ENCODE data around the gene DVL1. TPM values are rescaled to one million over a fixed set of nuclear protein-coding genes. Genes with fewer than 3 reads are reported as not detected.

Gene DVL1
- total RNA-seq, 5 donors from 2014 or later (not counting 1 experiment from before 2014, with no cell fraction given) = 43.6 to 70.4 (median 64.9) TPM

DNA sequence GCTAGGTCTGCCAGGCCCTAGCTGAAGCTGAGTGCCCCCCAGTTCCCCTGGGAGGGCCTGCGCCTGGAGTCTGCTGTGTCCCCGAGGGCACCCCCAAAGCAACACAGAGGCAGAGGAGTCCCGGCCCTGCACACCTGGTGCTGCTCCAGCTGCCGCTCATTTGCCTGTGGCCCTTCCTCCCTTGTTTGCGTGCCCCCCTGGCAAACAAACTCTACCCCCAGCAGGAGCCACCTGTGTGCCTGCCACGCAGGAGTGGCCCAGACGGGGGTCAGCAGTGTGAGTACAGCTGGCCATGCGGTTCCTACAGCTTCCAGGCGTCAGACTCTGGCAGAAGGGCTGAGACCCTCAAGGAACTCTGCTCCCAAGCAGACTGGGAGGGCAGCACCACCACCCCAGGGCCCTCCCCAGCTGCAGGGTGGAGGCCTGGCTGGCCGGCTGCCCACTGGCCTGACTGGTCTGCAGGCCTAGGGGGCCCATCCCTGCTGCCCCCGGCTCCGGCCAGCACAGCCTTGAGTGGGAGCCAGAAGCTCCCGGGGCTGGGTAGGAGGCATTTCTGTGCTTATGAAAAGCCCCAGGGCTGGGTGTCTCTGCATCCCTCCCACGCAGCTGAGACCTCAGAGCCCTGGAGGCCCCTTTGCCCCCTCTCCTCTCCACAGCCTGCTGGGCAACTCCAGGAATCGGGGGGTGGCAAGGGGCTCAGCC lies 18.7 kb downstream of the DVL1 start:
- Histone ChIP-seq H3K27ac (ENCODE audit: low read length) (no peak overlapping the region), H3K36me3 (ENCODE audit: control insufficient read depth in 2 of 2, extremely low read depth in 1 of 2, insufficient read depth in 1 of 2, low read length in 1 of 2) (peaks cover 14 to 22% of the 10 kb centered on the region in 2 donors), H3K4me3 (ENCODE audit: control insufficient read depth in 1 of 2, extremely low read depth in 1 of 2, low read length in 1 of 2) (no peak overlapping the region), H3K9me3 (no peaks in the 10 kb centered on the region), H3K27me3 (replicated peaks in 1 of 2; ENCODE audit: control insufficient read depth in 2 of 2, extremely low read depth in 1 of 2, insufficient read depth in 2 of 2, low read length in 1 of 2) (no peaks in the 10 kb centered on the region), H3K4me1 (ENCODE audit: control insufficient read depth in 1 of 2, extremely low read depth in 1 of 2, insufficient read depth in 2 of 2, low read length in 2 of 2) (peaks cover 6 to 17% of the 10 kb centered on the region in 2 experiments)
- Mint-ChIP-seq H3K27ac (no peak overlapping the region), H3K27me3 (no peaks in the 10 kb centered on the region), H3K4me3 (no peak overlapping the region), H3K9me3 (no peaks in the 10 kb centered on the region), H3K36me3 (no peaks in the 10 kb centered on the region), H3K4me1 (peaks cover 13 to 17% (median 15%) of the 10 kb centered on the region in 3 donors)
- DNase-seq = no peak
- ATAC-seq (replicated peaks in 1 of 4) = no peak
- POLR2A ChIA-PET = no interaction called here
- CTCF ChIA-PET = no interaction called here
- 86% methylated on average over 12 of the region's 15 CpGs for WGBS (ENCODE audit: insufficient coverage)

DNA sequence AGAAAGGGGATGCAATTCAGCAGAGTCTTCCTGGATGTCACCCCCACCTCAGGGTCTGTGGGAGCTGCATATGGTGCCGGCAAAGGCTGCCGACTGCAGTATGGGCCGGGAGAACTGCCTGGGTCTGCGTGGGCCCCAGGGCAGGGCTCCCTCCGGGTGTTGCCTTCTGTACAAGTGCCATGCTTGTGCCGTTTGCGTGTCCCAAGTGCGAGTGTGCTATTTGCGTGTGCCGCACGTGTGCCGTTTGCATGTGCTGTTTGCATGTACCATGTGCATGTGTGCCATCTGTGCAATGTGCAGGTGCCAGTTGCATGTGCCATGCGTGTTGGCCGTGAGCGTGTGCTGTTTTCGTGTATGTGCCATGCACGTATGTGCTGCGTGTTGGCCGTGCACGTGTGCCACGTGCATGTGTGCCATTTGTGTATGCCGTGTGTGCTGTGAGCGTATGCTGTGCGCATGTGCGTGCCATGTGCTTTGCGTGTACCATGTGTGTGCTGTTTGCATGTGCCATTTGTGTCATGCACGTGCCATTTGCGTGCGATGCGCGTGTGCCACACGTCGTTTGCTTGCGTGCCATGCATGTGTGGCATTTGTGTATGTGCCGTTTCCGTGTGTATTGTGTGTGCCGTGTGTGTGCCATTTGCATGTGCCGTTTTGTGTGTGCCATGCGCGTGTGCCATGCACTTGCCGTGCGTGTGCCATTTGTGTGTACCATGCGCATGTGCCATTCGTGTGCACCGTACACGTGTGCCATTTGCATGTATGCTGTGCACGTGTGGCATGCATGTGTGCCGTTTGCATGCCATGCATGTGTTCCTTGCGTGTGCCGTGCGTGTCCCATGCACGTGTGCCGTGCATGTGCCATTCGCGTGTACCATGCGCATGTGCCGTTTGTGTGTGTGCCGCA lies 19.7 kb downstream of the DVL1 start:
- no peaks in the 10 kb centered on the region for H3K9me3 ChIP-seq
- no peaks in the 10 kb centered on the region for H3K27me3 ChIP-seq (replicated peaks in 1 of 2; ENCODE audit: control insufficient read depth in 2 of 2, extremely low read depth in 1 of 2, insufficient read depth in 2 of 2, low read length in 1 of 2)
- no peak overlapping the region for H3K4me3 ChIP-seq (ENCODE audit: control insufficient read depth in 1 of 2, extremely low read depth in 1 of 2, low read length in 1 of 2)
- Mint-ChIP-seq H3K27me3 (no peaks in the 10 kb centered on the region), H3K9me3 (no peaks in the 10 kb centered on the region), H3K27ac (no peak overlapping the region), H3K36me3 (no peaks in the 10 kb centered on the region), H3K4me3 (no peak overlapping the region), H3K4me1 (peaks cover 13 to 21% (median 17%) of the 10 kb centered on the region in 3 donors)
- ChIA-PET CTCF (no interaction called here), POLR2A (no interaction called here)
- WGBS (ENCODE audit: insufficient coverage) = 97% methylated on average over 57 of the region's 58 CpGs
- peaks cover 14 to 22% of the 10 kb centered on the region in 2 donors for H3K36me3 ChIP-seq (ENCODE audit: control insufficient read depth in 2 of 2, extremely low read depth in 1 of 2, insufficient read depth in 1 of 2, low read length in 1 of 2)
- H3K4me1 ChIP-seq (ENCODE audit: control insufficient read depth in 1 of 2, extremely low read depth in 1 of 2, insufficient read depth in 2 of 2, low read length in 2 of 2) = peaks cover 7 to 24% of the 10 kb centered on the region in 2 experiments
- no peak overlapping the region for H3K27ac ChIP-seq (ENCODE audit: low read length)
- ATAC-seq (replicated peaks in 1 of 4) = no peak
- no peak for DNase-seq

DNA sequence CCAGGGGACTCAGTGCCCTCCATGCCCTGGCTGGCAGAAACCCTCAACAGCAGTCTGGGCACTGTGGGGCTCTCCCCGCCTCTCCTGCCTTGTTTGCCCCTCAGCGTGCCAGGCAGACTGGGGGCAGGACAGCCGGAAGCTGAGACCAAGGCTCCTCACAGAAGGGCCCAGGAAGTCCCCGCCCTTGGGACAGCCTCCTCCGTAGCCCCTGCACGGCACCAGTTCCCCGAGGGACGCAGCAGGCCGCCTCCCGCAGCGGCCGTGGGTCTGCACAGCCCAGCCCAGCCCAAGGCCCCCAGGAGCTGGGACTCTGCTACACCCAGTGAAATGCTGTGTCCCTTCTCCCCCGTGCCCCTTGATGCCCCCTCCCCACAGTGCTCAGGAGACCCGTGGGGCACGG lies 21.0 kb downstream of the DVL1 start:
- POLR2A ChIA-PET = no interaction called here
- peaks cover 11 to 28% of the 10 kb centered on the region in 2 experiments for H3K4me1 ChIP-seq (ENCODE audit: control insufficient read depth in 1 of 2, extremely low read depth in 1 of 2, insufficient read depth in 2 of 2, low read length in 2 of 2)
- no peaks in the 10 kb centered on the region for H3K9me3 ChIP-seq
- CTCF ChIA-PET = no interaction called here
- Mint-ChIP-seq H3K4me3 (no peak overlapping the region), H3K4me1 (peaks cover 19 to 27% (median 21%) of the 10 kb centered on the region in 3 donors), H3K27me3 (no peaks in the 10 kb centered on the region), H3K36me3 (no peaks in the 10 kb centered on the region), H3K9me3 (no peaks in the 10 kb centered on the region), H3K27ac (no peak overlapping the region)
- H3K27ac ChIP-seq (ENCODE audit: low read length) = no peak overlapping the region
- DNase-seq (no peak), ATAC-seq (replicated peaks in 1 of 4) (no peak)
- no peak overlapping the region for H3K4me3 ChIP-seq (ENCODE audit: control insufficient read depth in 1 of 2, extremely low read depth in 1 of 2, low read length in 1 of 2)
- H3K27me3 ChIP-seq (replicated peaks in 1 of 2; ENCODE audit: control insufficient read depth in 2 of 2, extremely low read depth in 1 of 2, insufficient read depth in 2 of 2, low read length in 1 of 2) = no peaks in the 10 kb centered on the region
- H3K36me3 ChIP-seq (ENCODE audit: control insufficient read depth in 2 of 2, extremely low read depth in 1 of 2, insufficient read depth in 1 of 2, low read length in 1 of 2) = peaks cover 14 to 22% of the 10 kb centered on the region in 2 donors
- 95% methylated on average over 14 of the region's 15 CpGs for WGBS (ENCODE audit: insufficient coverage)

DNA sequence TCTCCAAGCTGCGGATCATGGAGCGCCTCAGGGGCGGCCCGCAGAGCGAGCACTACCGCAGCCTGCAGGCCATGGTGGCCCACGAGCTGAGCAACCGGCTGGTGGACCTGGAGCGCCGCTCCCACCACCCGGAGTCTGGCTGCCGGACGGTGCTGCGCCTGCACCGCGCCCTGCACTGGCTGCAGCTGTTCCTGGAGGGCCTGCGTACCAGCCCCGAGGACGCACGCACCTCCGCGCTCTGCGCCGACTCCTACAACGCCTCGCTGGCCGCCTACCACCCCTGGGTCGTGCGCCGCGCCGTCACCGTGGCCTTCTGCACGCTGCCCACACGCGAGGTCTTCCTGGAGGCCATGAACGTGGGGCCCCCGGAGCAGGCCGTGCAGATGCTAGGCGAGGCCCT lies 21.9 kb downstream of the DVL1 start:
- H3K4me3 Mint-ChIP-seq = peak overlapping the region in 2 of 3 donors; percentile 13 to 45
- 91% methylated on average over 40 of the region's 40 CpGs for WGBS (ENCODE audit: insufficient coverage)
- no peak overlapping the region for H3K27ac Mint-ChIP-seq

DNA sequence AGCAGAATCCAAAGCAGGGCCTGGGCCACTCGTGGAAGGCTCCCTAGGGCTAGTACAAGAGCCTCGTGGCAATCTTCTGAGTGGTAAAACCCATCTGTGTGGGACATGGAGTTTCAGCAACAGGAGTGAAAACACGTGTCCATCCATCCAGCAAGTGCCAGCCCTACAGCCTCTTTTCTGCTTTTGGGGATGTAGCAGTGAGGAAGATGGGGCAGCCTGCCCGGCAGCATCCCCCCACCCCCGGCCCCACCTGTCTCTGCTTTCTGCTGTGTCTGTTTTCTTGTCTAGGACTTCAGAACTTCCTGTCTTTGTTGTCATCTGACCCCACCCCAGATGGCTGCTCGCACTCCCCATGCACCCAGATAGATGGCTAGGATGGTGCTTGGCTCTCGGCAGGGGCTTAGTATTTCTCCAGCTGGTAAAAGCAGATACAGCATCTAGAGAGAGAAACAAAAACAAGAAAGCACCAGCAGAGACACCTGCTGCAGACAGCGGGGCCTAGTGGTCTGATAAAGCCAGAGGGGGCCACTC lies 23.1 kb downstream of the DVL1 start:
- no peaks in the 10 kb centered on the region for H3K9me3 Mint-ChIP-seq
- H3K4me1 Mint-ChIP-seq = peaks cover 31 to 42% (median 37%) of the 10 kb centered on the region in 3 donors
- ChIA-PET CTCF (no interaction called here), POLR2A (no interaction called here)
- WGBS (ENCODE audit: insufficient coverage) = 69% methylated on average over 6 of the region's 8 CpGs
- Histone ChIP-seq H3K27me3 (replicated peaks in 1 of 2; ENCODE audit: control insufficient read depth in 2 of 2, extremely low read depth in 1 of 2, insufficient read depth in 2 of 2, low read length in 1 of 2) (peaks cover 0 to 2% of the 10 kb centered on the region in 2 experiments), H3K4me1 (ENCODE audit: control insufficient read depth in 1 of 2, extremely low read depth in 1 of 2, insufficient read depth in 2 of 2, low read length in 2 of 2) (peaks cover 17 to 47% of the 10 kb centered on the region in 2 experiments), H3K9me3 (no peaks in the 10 kb centered on the region), H3K4me3 (ENCODE audit: control insufficient read depth in 1 of 2, extremely low read depth in 1 of 2, low read length in 1 of 2) (peak overlapping the region in 1 of 2 donors; percentile 74), H3K27ac (ENCODE audit: low read length) (no peak overlapping the region), H3K36me3 (ENCODE audit: control insufficient read depth in 2 of 2, extremely low read depth in 1 of 2, insufficient read depth in 1 of 2, low read length in 1 of 2) (peaks cover 16 to 22% of the 10 kb centered on the region in 2 donors)
- ATAC-seq (replicated peaks in 1 of 4) (no peak), DNase-seq (no peak)
- H3K27ac Mint-ChIP-seq = peak overlapping the region; percentile 70 to 73
- H3K36me3 Mint-ChIP-seq = no peaks in the 10 kb centered on the region
- peak overlapping the region; percentile 71 to 89 (median 72) for H3K4me3 Mint-ChIP-seq
- no peaks in the 10 kb centered on the region for H3K27me3 Mint-ChIP-seq

More for the DNA sequence above, 21.9 kb downstream of the DVL1 start:
- Histone ChIP-seq H3K27ac (ENCODE audit: low read length) (no peak overlapping the region), H3K27me3 (replicated peaks in 1 of 2; ENCODE audit: control insufficient read depth in 2 of 2, extremely low read depth in 1 of 2, insufficient read depth in 2 of 2, low read length in 1 of 2) (peaks cover 0 to 2% of the 10 kb centered on the region in 2 experiments), H3K4me1 (ENCODE audit: control insufficient read depth in 1 of 2, extremely low read depth in 1 of 2, insufficient read depth in 2 of 2, low read length in 2 of 2) (peaks cover 17 to 36% of the 10 kb centered on the region in 2 experiments), H3K9me3 (no peaks in the 10 kb centered on the region), H3K36me3 (ENCODE audit: control insufficient read depth in 2 of 2, extremely low read depth in 1 of 2, insufficient read depth in 1 of 2, low read length in 1 of 2) (peaks cover 14 to 22% of the 10 kb centered on the region in 2 donors), H3K4me3 (ENCODE audit: control insufficient read depth in 1 of 2, extremely low read depth in 1 of 2, low read length in 1 of 2) (no peak overlapping the region)
- ChIA-PET POLR2A (no interaction called here), CTCF (no interaction called here)
- no peak for DNase-seq
- Mint-ChIP-seq H3K36me3 (no peaks in the 10 kb centered on the region), H3K27me3 (no peaks in the 10 kb centered on the region), H3K9me3 (no peaks in the 10 kb centered on the region), H3K4me1 (peaks cover 26 to 33% (median 27%) of the 10 kb centered on the region in 3 donors)
- no peak for ATAC-seq (replicated peaks in 1 of 4)

DNA sequence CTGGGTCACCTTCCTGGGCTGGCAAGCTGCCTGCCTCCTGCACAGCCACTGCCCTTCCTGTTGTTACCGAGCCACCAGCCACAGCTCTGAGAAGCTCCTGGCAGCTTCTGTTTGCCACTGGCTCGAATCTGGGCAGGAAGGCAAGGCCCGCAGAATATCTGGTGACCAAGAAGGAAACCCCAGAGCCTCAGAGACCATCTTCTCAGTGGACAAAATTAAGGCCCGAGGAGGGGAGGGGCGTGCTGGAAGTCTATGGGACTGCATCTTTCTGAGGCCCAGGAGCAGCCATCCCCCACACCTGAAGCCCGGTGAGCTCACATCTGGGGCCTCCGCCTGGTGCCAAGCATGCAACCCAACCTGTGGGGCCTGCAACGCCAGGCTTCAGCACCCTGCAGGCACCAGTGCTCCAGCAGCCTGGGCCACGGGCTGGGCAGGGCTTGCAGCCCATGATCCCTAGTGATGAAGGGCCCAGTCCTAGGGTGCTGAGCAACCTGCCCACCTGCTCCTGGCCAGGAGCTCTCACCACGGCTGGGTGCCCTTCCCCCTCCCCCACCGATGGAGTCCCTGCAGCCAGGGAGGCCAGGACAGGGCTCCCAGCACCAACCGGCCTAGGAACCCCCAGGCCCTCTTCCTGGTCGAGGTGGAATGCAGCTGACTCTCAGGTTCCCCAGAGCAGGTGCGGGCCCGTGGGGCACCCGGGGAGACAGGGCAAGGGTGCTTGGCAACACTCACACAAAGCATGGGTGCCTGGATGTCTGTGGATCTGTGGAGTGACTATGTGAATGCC lies 23.7 kb downstream of the DVL1 start:
- POLR2A ChIA-PET = no interaction called here
- CTCF ChIA-PET = no interaction called here
- H3K9me3 Mint-ChIP-seq = no peaks in the 10 kb centered on the region

More for the DNA sequence above, 23.7 kb downstream of the DVL1 start:
- Mint-ChIP-seq H3K4me1 (peaks cover 31 to 42% (median 37%) of the 10 kb centered on the region in 3 donors), H3K27me3 (no peaks in the 10 kb centered on the region), H3K4me3 (peak overlapping the region; percentile 71 to 89 (median 72)), H3K27ac (peak overlapping the region; percentile 74 to 78), H3K36me3 (no peaks in the 10 kb centered on the region)
- DNase-seq (peak in 1 of 35 experiments; percentile 15), ATAC-seq (replicated peaks in 1 of 4) (no peak)
- WGBS (ENCODE audit: insufficient coverage) = 55% methylated on average over 8 of the region's 16 CpGs
- Histone ChIP-seq H3K4me3 (ENCODE audit: control insufficient read depth in 1 of 2, extremely low read depth in 1 of 2, low read length in 1 of 2) (peak overlapping the region; percentile 49 to 74), H3K9me3 (no peaks in the 10 kb centered on the region), H3K27ac (ENCODE audit: low read length) (peak overlapping the region; percentile 33), H3K36me3 (ENCODE audit: control insufficient read depth in 2 of 2, extremely low read depth in 1 of 2, insufficient read depth in 1 of 2, low read length in 1 of 2) (peaks cover 23 to 29% of the 10 kb centered on the region in 2 donors), H3K27me3 (replicated peaks in 1 of 2; ENCODE audit: control insufficient read depth in 2 of 2, extremely low read depth in 1 of 2, insufficient read depth in 2 of 2, low read length in 1 of 2) (peaks cover 0 to 2% of the 10 kb centered on the region in 2 experiments), H3K4me1 (ENCODE audit: control insufficient read depth in 1 of 2, extremely low read depth in 1 of 2, insufficient read depth in 2 of 2, low read length in 2 of 2) (peaks cover 17 to 54% of the 10 kb centered on the region in 2 experiments)

All from T-cell (primary cell).